GM18868 (cell line): ENCODE results near the gene ACAN.

ENCODE experiments used
- ATAC-seq: cut with Tn5 transposase; IDR thresholded peaks from one replicate; pipeline ENCODE4 v1.9.1; 2021; ENCODE audit warnings: mild to moderate bottlenecking, moderate library complexity; ENCODE audit not compliant: unreplicated experiment

Gene ACAN

GRCh38 chr15:88900309-88900981, 97.2 kb downstream of the ACAN start:
- no peak for ATAC-seq

- ATAC-seq: no peak
Measured at GRCh38 chr15:88900982-88901418, 97.8 kb downstream of the ACAN start.

GRCh38 chr15:88901508-88902220, 98.4 kb downstream of the ACAN start:
- no peak for ATAC-seq

GRCh38 chr15:88902221-88902835, 99.1 kb downstream of the ACAN start:
- ATAC-seq: no peak

GRCh38 chr15:88902846-88903245, 99.6 kb downstream of the ACAN start:
- ATAC-seq: no peak

- ATAC-seq: no peak
Measured at GRCh38 chr15:88904257-88904623, 101.0 kb downstream of the ACAN start.

GRCh38 chr15:88904624-88905327, 101.5 kb downstream of the ACAN start:
- peak; percentile 86 for ATAC-seq

GRCh38 chr15:88905576-88905975, 102.3 kb downstream of the ACAN start:
- no peak for ATAC-seq

- ATAC-seq: no peak
Measured at GRCh38 chr15:88906130-88906529, 102.9 kb downstream of the ACAN start.

GRCh38 chr15:88906551-88906950, 103.3 kb downstream of the ACAN start:
- ATAC-seq: no peak

GRCh38 chr15:88907111-88907510, 103.9 kb downstream of the ACAN start:
- ATAC-seq: no peak

GRCh38 chr15:88908123-88908522, 104.9 kb downstream of the ACAN start:
- no peak for ATAC-seq

GRCh38 chr15:88908697-88909621, 105.7 kb downstream of the ACAN start:
- no peak for ATAC-seq

GRCh38 chr15:88909956-88910831, 107.0 kb downstream of the ACAN start:
- ATAC-seq: no peak

GRCh38 chr15:88911766-88912118, 108.5 kb downstream of the ACAN start:
- no peak for ATAC-seq

- ATAC-seq: no peak
Measured at GRCh38 chr15:88912500-88912921, 109.3 kb downstream of the ACAN start.

- ATAC-seq: peak; percentile 85
Measured at GRCh38 chr15:88913017-88913849, 110.0 kb downstream of the ACAN start, which contains the start of gene MFGE8. TSS of gene MFGE8 (minus strand) at chr15:88913379. CDS start at chr15:88913319, 60 bp downstream.

GRCh38 chr15:88913850-88914169, 110.6 kb downstream of the ACAN start:
- ATAC-seq: no peak

GRCh38 chr15:88915354-88915753, 112.1 kb downstream of the ACAN start:
- ATAC-seq: no peak
